HEK293 (cell line): ENCODE data around the gene PARP15.

Experiments
- CTCF ChIA-PET: fragments of 350-600 bp; formaldehyde crosslinking; extraction: SDS; loops from one replicate; lab custom pipeline; 2021; ENCODE audit warnings: antibody characterized with exemption; lab: Yijun Ruan, JAX
- POLR2A ChIA-PET: fragments of 300-600 bp; formaldehyde crosslinking; extraction: SDS; loops from one replicate; lab custom pipeline; 2020; ENCODE audit warnings: antibody characterized with exemption, inconsistent platforms; lab: Yijun Ruan, JAX
- H3K27ac ChIP-seq: fragments of 200-500 bp; sonication (Bioruptor generic); 2 replicates; pipeline ENCODE4 v1.5.1; 2014; ENCODE audit warnings: low read depth, low read length, control low read depth, inconsistent platforms; ENCODE audit errors: extremely low read depth
- H3K36me3 ChIP-seq, 2 experiments: fragments of 200-500 bp in 1 of 2; sonication (Bioruptor generic) in 1 of 2; 1 replicate in 1 of 2; 2 replicates in 1 of 2; pipeline ENCODE4 v1.5.1; 2014 to 2017; ENCODE audit warnings: inconsistent platforms in 2 of 2, low read length in 2 of 2; ENCODE audit not compliant: control insufficient read depth in 2 of 2, insufficient read depth in 1 of 2
- H3K4me1 ChIP-seq: fragments of 200-500 bp; sonication (Bioruptor generic); 2 replicates; pipeline ENCODE4 v1.5.1; 2014; ENCODE audit warnings: mild to moderate bottlenecking, low read length, inconsistent platforms; ENCODE audit not compliant: control insufficient read depth, insufficient read depth
- H3K4me3 ChIP-seq: 2 replicates; pipeline ENCODE4 v1.5.1; 2011; ENCODE audit warnings: low read depth, mild to moderate bottlenecking, control low read depth, low read length, moderate library complexity
- H3K9me3 ChIP-seq: fragments of 200-500 bp; sonication (Bioruptor generic); 2 replicates; pipeline ENCODE4 v1.5.1; 2014; ENCODE audit warnings: low read depth, low read length, inconsistent platforms; ENCODE audit not compliant: control insufficient read depth, insufficient read depth
- MZF1 ChIP-seq: fragments of 450-650 bp; formaldehyde crosslinking; IDR thresholded peaks from 2 replicates; pipeline ENCODE4 v1.5.1; 2017; ENCODE audit warnings: missing biosample characterization, missing genetic modification characterization, borderline replicate concordance
- SETDB1 ChIP-seq: IDR thresholded peaks from one replicate; pipeline ENCODE4 v1.6.1; 2017; ENCODE audit warnings: mild to moderate bottlenecking, low read length, moderate library complexity, mixed read lengths; ENCODE audit not compliant: insufficient read length
- TCF7L2 ChIP-seq: IDR thresholded peaks from 2 replicates; pipeline ENCODE4 v1.6.1; 2011; ENCODE audit warnings: low read depth, mild to moderate bottlenecking, inconsistent platforms, low read length, moderate library complexity, borderline replicate concordance
- ZFP37 ChIP-seq: fragments of 450-650 bp; formaldehyde crosslinking; IDR thresholded peaks from 2 replicates; pipeline ENCODE4 v1.5.1; 2016; ENCODE audit warnings: missing biosample characterization, missing genetic modification characterization
- ZNF169 ChIP-seq: fragments of 450-650 bp; formaldehyde crosslinking; IDR thresholded peaks from 2 replicates; pipeline ENCODE4 v1.5.1; 2016; ENCODE audit warnings: missing biosample characterization, missing genetic modification characterization
- ZNF239 ChIP-seq: fragments of 450-650 bp; formaldehyde crosslinking; IDR thresholded peaks from 2 replicates; pipeline ENCODE4 v1.5.1; 2016; ENCODE audit warnings: missing biosample characterization, missing genetic modification characterization
- ZNF302 ChIP-seq: fragments of 450-650 bp; formaldehyde crosslinking; IDR thresholded peaks from 2 replicates; pipeline ENCODE4 v1.5.1; 2016; ENCODE audit warnings: missing biosample characterization, missing genetic modification characterization, low read depth
- ZNF311 ChIP-seq: fragments of 450-650 bp; formaldehyde crosslinking; IDR thresholded peaks from 2 replicates; pipeline ENCODE4 v1.5.1; 2017; ENCODE audit warnings: missing biosample characterization, missing genetic modification characterization, borderline replicate concordance
- ZNF433 ChIP-seq: fragments of 450-650 bp; formaldehyde crosslinking; IDR thresholded peaks from 2 replicates; pipeline ENCODE4 v1.5.1; 2016; ENCODE audit warnings: missing biosample characterization, missing genetic modification characterization, low read depth
- ZNF501 ChIP-seq: fragments of 450-650 bp; formaldehyde crosslinking; IDR thresholded peaks from 2 replicates; pipeline ENCODE4 v1.5.1; 2016; ENCODE audit warnings: missing biosample characterization, missing genetic modification characterization
- ZNF529 ChIP-seq: fragments of 450-650 bp; formaldehyde crosslinking; IDR thresholded peaks from 2 replicates; pipeline ENCODE4 v1.5.1; 2017; ENCODE audit warnings: missing genetic modification characterization, missing biosample characterization; ENCODE audit not compliant: insufficient replicate concordance
- ZNF560 ChIP-seq: fragments of 450-650 bp; formaldehyde crosslinking; IDR thresholded peaks from 2 replicates; pipeline ENCODE4 v1.5.1; 2017; ENCODE audit warnings: missing biosample characterization, missing genetic modification characterization, borderline replicate concordance
- ZNF585B ChIP-seq: fragments of 450-650 bp; formaldehyde crosslinking; IDR thresholded peaks from 2 replicates; pipeline ENCODE4 v1.5.1; 2016; ENCODE audit warnings: missing biosample characterization, missing genetic modification characterization
- ZNF600 ChIP-seq: fragments of 450-650 bp; formaldehyde crosslinking; IDR thresholded peaks from 2 replicates; pipeline ENCODE4 v1.5.1; 2016; ENCODE audit warnings: missing biosample characterization, missing genetic modification characterization
- ZNF629 ChIP-seq: fragments of 450-650 bp; formaldehyde crosslinking; IDR thresholded peaks from 2 replicates; pipeline ENCODE4 v1.5.1; 2017; ENCODE audit warnings: missing biosample characterization, missing genetic modification characterization
- ZNF654 ChIP-seq: fragments of 450-650 bp; formaldehyde crosslinking; IDR thresholded peaks from 2 replicates; pipeline ENCODE4 v1.5.1; 2016; ENCODE audit warnings: low read depth, missing biosample characterization, missing genetic modification characterization
- ZNF677 ChIP-seq: fragments of 450-650 bp; IDR thresholded peaks from 2 replicates; pipeline ENCODE4 v1.5.0; 2018; ENCODE audit warnings: missing biosample characterization, mild to moderate bottlenecking, missing genetic modification characterization, moderate library complexity
- ZNF791 ChIP-seq: fragments of 450-650 bp; formaldehyde crosslinking; IDR thresholded peaks from 2 replicates; pipeline ENCODE4 v1.5.1; 2016; ENCODE audit warnings: missing biosample characterization, missing genetic modification characterization
- TF ChIP-seq, protein P1 (sequence below): fragments of 450-650 bp; formaldehyde crosslinking; IDR thresholded peaks from 2 replicates; pipeline ENCODE4 v1.5.1; 2016; ENCODE audit warnings: missing biosample characterization, missing genetic modification characterization
- TF ChIP-seq, protein P2 (sequence below): fragments of 450-650 bp; formaldehyde crosslinking; IDR thresholded peaks from 2 replicates; pipeline ENCODE4 v1.5.1; 2016; ENCODE audit warnings: missing biosample characterization, missing genetic modification characterization
- TF ChIP-seq, protein P3 (sequence below): fragments of 450-650 bp; formaldehyde crosslinking; conservative IDR thresholded peaks from 2 replicates; pipeline ENCODE4 v1.5.1; 2016; ENCODE audit warnings: low read depth, missing biosample characterization, missing genetic modification characterization
- TF ChIP-seq, protein P4 (sequence below): fragments of 450-650 bp; formaldehyde crosslinking; IDR thresholded peaks from 2 replicates; pipeline ENCODE4 v1.5.1; 2016; ENCODE audit warnings: missing biosample characterization, missing genetic modification characterization

PARP15 gene

DNA sequence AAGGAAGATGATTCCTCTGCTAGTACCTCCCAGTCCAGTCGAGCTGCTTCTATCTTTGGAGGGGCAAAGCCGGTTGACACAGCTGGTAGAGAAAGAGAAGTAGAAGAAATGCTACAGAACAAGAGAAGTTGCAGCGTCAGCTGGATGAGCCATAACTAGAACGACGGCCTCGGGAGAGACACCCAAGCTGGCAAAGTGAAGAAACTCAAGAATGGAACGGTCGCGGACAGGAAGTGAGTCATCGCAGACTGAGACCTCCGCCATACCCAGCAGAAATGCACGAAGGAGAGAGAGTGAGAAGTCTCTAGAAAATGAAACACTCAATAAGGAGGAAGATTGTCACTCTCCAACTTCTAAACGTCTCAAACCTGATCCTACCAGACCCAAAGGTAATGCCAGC, 84.2 kb downstream of the PARP15 start:
- ChIA-PET POLR2A (no interaction called here), CTCF (no interaction called here)
- H3K4me1 ChIP-seq = no peaks in the 10 kb centered on the region
- H3K4me3 ChIP-seq = no peak overlapping the region
- no peak overlapping the region for H3K27ac ChIP-seq
- no peaks in the 10 kb centered on the region for H3K9me3 ChIP-seq
- no peaks in the 10 kb centered on the region for H3K36me3 ChIP-seq
- no peak for TF ChIP-seq ZNF311 (tag by site-specific recombination)

DNA sequence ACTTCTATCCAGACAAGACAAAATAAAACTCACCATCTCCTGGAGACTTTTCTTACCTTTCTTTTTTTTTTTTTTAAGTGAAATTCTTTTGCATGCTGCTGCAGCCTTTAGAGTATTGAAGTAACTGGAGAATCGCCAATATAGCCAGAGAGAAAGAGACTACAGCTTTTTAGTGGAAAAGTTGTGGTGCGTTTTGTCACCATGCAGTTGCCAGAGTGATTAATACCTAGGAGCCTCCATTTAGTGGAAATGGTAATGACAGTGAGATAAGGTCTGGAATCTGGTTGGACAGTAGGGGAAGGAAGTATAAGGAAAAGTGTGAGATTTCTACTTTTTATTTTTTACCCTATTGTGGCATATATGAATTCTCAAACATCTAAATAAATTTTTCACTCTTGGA, 85.1 kb downstream of the PARP15 start:
- no peaks in the 10 kb centered on the region for H3K4me1 ChIP-seq
- no peak overlapping the region for H3K27ac ChIP-seq
- H3K4me3 ChIP-seq = no peak overlapping the region
- no peak for TF ChIP-seq ZNF600
- no peak for TF ChIP-seq ZNF791 (tag by site-specific recombination)
- TF ChIP-seq, protein P1, sequence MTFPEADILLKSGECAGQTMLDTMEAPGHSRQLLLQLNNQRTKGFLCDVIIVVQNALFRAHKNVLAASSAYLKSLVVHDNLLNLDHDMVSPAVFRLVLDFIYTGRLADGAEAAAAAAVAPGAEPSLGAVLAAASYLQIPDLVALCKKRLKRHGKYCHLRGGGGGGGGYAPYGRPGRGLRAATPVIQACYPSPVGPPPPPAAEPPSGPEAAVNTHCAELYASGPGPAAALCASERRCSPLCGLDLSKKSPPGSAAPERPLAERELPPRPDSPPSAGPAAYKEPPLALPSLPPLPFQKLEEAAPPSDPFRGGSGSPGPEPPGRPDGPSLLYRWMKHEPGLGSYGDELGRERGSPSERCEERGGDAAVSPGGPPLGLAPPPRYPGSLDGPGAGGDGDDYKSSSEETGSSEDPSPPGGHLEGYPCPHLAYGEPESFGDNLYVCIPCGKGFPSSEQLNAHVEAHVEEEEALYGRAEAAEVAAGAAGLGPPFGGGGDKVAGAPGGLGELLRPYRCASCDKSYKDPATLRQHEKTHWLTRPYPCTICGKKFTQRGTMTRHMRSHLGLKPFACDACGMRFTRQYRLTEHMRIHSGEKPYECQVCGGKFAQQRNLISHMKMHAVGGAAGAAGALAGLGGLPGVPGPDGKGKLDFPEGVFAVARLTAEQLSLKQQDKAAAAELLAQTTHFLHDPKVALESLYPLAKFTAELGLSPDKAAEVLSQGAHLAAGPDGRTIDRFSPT (tag by site-specific recombination) = no peak
- TF ChIP-seq ZNF677 (tag by site-specific recombination) = no peak
- TF ChIP-seq ZNF529 (tag by site-specific recombination) = no peak
- no peak for TF ChIP-seq ZNF239 (tag by site-specific recombination)
- TF ChIP-seq TCF7L2 = no peak
- no peak for TF ChIP-seq ZNF629 (tag by site-specific recombination)
- TF ChIP-seq ZNF501 (tag by site-specific recombination) = no peak
- TF ChIP-seq, protein P2, sequence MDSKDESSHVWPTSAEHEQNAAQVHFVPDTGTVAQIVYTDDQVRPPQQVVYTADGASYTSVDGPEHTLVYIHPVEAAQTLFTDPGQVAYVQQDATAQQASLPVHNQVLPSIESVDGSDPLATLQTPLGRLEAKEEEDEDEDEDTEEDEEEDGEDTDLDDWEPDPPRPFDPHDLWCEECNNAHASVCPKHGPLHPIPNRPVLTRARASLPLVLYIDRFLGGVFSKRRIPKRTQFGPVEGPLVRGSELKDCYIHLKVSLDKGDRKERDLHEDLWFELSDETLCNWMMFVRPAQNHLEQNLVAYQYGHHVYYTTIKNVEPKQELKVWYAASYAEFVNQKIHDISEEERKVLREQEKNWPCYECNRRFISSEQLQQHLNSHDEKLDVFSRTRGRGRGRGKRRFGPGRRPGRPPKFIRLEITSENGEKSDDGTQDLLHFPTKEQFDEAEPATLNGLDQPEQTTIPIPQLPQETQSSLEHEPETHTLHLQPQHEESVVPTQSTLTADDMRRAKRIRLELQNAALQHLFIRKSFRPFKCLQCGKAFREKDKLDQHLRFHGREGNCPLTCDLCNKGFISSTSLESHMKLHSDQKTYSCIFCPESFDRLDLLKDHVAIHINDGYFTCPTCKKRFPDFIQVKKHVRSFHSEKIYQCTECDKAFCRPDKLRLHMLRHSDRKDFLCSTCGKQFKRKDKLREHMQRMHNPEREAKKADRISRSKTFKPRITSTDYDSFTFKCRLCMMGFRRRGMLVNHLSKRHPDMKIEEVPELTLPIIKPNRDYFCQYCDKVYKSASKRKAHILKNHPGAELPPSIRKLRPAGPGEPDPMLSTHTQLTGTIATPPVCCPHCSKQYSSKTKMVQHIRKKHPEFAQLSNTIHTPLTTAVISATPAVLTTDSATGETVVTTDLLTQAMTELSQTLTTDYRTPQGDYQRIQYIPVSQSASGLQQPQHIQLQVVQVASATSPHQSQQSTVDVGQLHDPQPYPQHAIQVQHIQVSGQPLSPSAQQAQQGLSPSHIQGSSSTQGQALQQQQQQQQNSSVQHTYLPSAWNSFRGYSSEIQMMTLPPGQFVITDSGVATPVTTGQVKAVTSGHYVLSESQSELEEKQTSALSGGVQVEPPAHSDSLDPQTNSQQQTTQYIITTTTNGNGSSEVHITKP (tag by site-specific recombination) = no peak
- TF ChIP-seq ZNF302 = no peak
- TF ChIP-seq, all 188 proteins: peak for 0
- no peaks in the 10 kb centered on the region for H3K36me3 ChIP-seq
- ChIA-PET POLR2A (no interaction called here), CTCF (no interaction called here)
- no peaks in the 10 kb centered on the region for H3K9me3 ChIP-seq

DNA sequence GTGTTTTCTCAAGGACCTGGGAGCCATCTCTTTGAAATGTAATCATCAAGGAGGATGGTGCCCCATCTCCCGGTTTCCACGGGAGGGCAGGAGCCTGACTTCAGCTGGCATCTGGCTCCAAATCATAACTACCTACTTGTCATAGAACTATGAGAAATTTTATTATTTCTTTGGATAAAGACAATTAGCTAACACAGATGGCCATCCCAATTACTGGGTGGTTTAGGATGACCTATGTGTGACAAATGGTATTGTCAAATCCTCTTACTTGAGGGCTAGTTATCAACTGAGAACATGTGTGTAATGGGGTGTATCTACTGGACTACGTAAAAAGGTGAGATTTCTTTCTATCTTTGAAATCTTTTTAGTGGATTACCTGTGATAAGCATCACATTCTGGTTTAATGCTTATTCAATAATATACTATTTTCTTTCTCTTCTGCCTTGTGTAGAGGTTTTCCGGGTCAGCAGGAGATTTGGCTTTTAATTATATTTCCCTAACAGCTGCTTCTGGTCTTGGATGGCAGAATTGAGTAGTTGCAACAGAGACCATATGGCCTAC, 87.9 kb downstream of the PARP15 start:
- Histone ChIP-seq H3K27ac (no peak overlapping the region), H3K4me1 (no peaks in the 10 kb centered on the region), H3K9me3 (no peaks in the 10 kb centered on the region), H3K36me3 (no peaks in the 10 kb centered on the region), H3K4me3 (no peak overlapping the region)
- CTCF ChIA-PET = no interaction called here
- POLR2A ChIA-PET = no interaction called here
- TF ChIP-seq, protein P3, sequence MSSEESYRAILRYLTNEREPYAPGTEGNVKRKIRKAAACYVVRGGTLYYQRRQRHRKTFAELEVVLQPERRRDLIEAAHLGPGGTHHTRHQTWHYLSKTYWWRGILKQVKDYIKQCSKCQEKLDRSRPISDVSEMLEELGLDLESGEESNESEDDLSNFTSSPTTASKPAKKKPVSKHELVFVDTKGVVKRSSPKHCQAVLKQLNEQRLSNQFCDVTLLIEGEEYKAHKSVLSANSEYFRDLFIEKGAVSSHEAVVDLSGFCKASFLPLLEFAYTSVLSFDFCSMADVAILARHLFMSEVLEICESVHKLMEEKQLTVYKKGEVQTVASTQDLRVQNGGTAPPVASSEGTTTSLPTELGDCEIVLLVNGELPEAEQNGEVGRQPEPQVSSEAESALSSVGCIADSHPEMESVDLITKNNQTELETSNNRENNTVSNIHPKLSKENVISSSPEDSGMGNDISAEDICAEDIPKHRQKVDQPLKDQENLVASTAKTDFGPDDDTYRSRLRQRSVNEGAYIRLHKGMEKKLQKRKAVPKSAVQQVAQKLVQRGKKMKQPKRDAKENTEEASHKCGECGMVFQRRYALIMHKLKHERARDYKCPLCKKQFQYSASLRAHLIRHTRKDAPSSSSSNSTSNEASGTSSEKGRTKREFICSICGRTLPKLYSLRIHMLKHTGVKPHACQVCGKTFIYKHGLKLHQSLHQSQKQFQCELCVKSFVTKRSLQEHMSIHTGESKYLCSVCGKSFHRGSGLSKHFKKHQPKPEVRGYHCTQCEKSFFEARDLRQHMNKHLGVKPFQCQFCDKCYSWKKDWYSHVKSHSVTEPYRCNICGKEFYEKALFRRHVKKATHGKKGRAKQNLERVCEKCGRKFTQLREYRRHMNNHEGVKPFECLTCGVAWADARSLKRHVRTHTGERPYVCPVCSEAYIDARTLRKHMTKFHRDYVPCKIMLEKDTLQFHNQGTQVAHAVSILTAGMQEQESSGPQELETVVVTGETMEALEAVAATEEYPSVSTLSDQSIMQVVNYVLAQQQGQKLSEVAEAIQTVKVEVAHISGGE (tag by site-specific recombination) = no peak
- TF ChIP-seq ZNF791 (tag by site-specific recombination) (no peak), ZFP37 (tag by site-specific recombination) (no peak), SETDB1 (no peak), ZNF654 (tag by site-specific recombination) (no peak), ZNF433 (tag by site-specific recombination) (no peak), ZNF169 (tag by site-specific recombination) (no peak), MZF1 (tag by site-specific recombination) (no peak), ZNF585B (tag by site-specific recombination) (no peak), ZNF560 (tag by site-specific recombination) (no peak), ZNF629 (tag by site-specific recombination) (no peak)
- TF ChIP-seq, protein P4, sequence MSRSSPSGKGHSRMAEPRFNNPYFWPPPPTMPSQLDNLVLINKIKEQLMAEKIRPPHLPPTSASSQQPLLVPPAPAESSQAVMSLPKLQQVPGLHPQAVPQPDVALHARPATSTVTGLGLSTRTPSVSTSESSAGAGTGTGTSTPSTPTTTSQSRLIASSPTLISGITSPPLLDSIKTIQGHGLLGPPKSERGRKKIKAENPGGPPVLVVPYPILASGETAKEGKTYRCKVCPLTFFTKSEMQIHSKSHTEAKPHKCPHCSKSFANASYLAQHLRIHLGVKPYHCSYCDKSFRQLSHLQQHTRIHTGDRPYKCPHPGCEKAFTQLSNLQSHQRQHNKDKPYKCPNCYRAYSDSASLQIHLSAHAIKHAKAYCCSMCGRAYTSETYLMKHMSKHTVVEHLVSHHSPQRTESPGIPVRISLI (tag by site-specific recombination) = no peak
